Sigmoid colon (tissue), 7 donors: Measurements from ENCODE around the gene MAST4. TPM values are rescaled to one million over a fixed set of nuclear protein-coding genes. Genes with fewer than 3 reads are reported as not detected.

Experiments used
- DNase-seq: peaks from one replicate; pipeline ENCODE4 v3.0.0-alpha.2; 2019
- H3K27ac ChIP-seq, 4 donors: fragments of 200-600 bp; sonication (generic); one replicate each; pipeline ENCODE4 v1.5.1; 2016 to 2019; ENCODE audit warnings: mild to moderate bottlenecking in 1 of 4
- H3K27me3 ChIP-seq, 3 donors: fragments of 200-600 bp; sonication (generic); one replicate each; pipeline ENCODE4 v1.5.1; 2019; ENCODE audit warnings: mild to moderate bottlenecking in 1 of 3
- H3K36me3 ChIP-seq, 4 donors: fragments of 200-600 bp; sonication (generic); one replicate each; pipeline ENCODE4 v1.5.1; 2016 to 2019
- H3K4me1 ChIP-seq, 4 donors: fragments of 200-600 bp; sonication (generic); one replicate each; pipeline ENCODE4 v1.5.1; 2017 to 2019
- H3K4me3 ChIP-seq, 4 donors: fragments of 200-600 bp; sonication (generic); one replicate each; pipeline ENCODE4 v1.5.1; 2017 to 2019; ENCODE audit warnings: mild to moderate bottlenecking in 2 of 4, moderate library complexity in 1 of 4
- H3K9me3 ChIP-seq, 4 donors: fragments of 200-600 bp in 3 of 4; sonication (generic) in 3 of 4; one replicate each; pipeline versions ENCODE4 v1.5.1 to v1.6.1; 2013 to 2019
- CTCF ChIP-seq, 4 experiments: fragments of 450-650 bp in 3 of 4; fragments of 200-600 bp in 1 of 4; IDR thresholded peaks; one replicate each; pipeline ENCODE4 v1.5.1; 2016 to 2019; ENCODE audit warnings: antibody characterized with exemption in 4 of 4, mild to moderate bottlenecking in 3 of 4, moderate library complexity in 2 of 4
- EP300 ChIP-seq, 4 donors: sonication (generic); formaldehyde crosslinking; IDR thresholded peaks; one replicate each; pipeline ENCODE4 v1.6.1; 2017; ENCODE audit warnings: antibody characterized with exemption in 4 of 4
- POLR2A ChIP-seq, 2 donors: fragments of 450-650 bp; IDR thresholded peaks; one replicate each; pipeline ENCODE4 v1.6.1; 2016; ENCODE audit warnings: antibody characterized with exemption in 2 of 2, mild to moderate bottlenecking in 2 of 2, moderate library complexity in 2 of 2
- POLR2AphosphoS5 ChIP-seq, 4 donors: sonication (generic); formaldehyde crosslinking; IDR thresholded peaks; one replicate each; pipeline ENCODE4 v1.6.1; 2017; ENCODE audit warnings: antibody characterized with exemption in 4 of 4
- WGBS, 2 donors: extraction: QIAGEN DNeasy Blood & Tissue Kit; methylation state at CpG; one replicate each; pipeline ENCODE4 v1.1.7; 2013; 5-methylcytosine and 5-hydroxymethylcytosine counted together
- intact Hi-C: fragments of 100-400 bp; cut with DNase I; formaldehyde crosslinking; loops from one replicate; pipeline ENCODE4 v1.15.1; 2023
- polyA plus RNA-seq, 3 donors: library from polyadenylated mRNA; stranded (reverse); fragments of 200-250 nt; gene quantifications; one replicate each; pipeline ENCODE4 v1.2.3, GENCODE V29; 2013
- total RNA-seq, 4 donors: library from RNA; depleted of rRNA; stranded (reverse); fragments of >200 nt; gene quantifications; one replicate each; pipeline ENCODE4 v1.1.0, GENCODE V29; 2016
- donor health status: healthy with polysubstance abuse.
- donor health status: Bipolar disorder and iron deficiency.
- donor health status: healthy.

Gene MAST4
- total and polyA plus RNA-seq, 7 donors, result 1.6 to 30.7 (median 15.7) TPM

GRCh38 chr5:66704790-66705425 lies 108.7 kb downstream of the MAST4 start:
- Histone ChIP-seq H3K27ac (no peak overlapping the region), H3K36me3 (no peaks in the 10 kb centered on the region), H3K4me3 (no peak overlapping the region), H3K9me3 (no peaks in the 10 kb centered on the region), H3K27me3 (no peaks in the 10 kb centered on the region), H3K4me1 (no peaks in the 10 kb centered on the region)
- 37 to 57% methylated on average over 3 of the region's 3 CpGs for WGBS, 2 donors
- no peak for TF ChIP-seq EP300 (IDR thresholded peaks at IDR 0.05)
- intact Hi-C loops, result no loop called here
- DNase-seq, result no peak

DNA sequence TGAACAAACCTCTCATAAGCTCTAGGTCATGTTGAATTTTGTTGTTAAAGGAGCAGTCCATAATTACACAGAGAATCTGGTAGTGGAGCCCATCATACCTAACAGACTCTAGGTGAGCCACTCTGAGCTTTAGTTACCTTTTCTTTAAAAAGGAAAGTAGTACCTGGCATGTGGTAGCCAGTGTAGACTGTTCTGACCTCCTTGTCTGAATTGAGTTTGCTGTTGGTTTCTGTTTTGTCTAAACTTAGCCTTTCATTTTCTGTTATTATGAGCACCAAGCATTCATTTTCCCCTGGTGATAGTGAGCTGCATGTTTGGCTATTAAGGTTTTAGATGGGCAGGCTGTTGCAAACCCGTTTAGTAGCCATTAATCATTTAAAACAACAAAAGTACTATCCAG lies 112.2 kb downstream of the MAST4 start:
- Histone ChIP-seq H3K9me3 (peaks cover 0 to 5% (median 0%) of the 10 kb centered on the region in 4 donors), H3K4me3 (no peak overlapping the region), H3K36me3 (no peaks in the 10 kb centered on the region), H3K4me1 (no peaks in the 10 kb centered on the region), H3K27ac (no peak overlapping the region), H3K27me3 (no peaks in the 10 kb centered on the region)
- WGBS, 2 donors, result 21 to 55% methylated on average over 1 of the region's 1 CpG
- intact Hi-C loops, result no loop called here
- TF ChIP-seq CTCF (IDR thresholded peaks at IDR 0.05) (no peak), POLR2AphosphoS5 (IDR thresholded peaks at IDR 0.05) (no peak), POLR2A (IDR thresholded peaks at IDR 0.05) (no peak), EP300 (IDR thresholded peaks at IDR 0.05) (no peak)
- DNase-seq, result no peak

DNA sequence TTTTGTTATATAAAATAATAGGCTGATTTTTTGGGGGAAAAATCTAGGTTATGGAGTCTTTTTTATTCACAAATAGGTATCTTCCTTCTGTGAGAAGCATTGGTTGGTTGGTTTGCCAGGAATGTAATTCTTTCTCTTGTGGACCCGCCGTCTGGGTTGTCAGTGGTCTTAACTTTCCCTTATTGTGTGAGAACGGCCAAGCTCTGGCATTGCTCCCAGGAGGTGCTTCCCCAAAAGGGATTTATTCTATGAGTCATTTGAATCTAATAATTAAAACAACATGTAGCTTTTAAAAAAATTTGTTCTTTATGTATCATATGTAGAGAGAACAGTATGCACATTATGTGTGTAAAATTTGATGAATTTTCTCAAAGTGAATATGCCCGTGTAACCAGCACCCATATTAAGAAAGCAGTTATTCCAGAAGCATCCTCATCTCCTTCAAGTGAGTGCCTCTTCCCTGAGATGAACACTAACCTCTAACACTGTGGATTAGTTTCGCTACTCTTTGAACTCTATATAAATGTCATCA lies 114.4 kb downstream of the MAST4 start:
- H3K27me3 ChIP-seq, result no peaks in the 10 kb centered on the region
- H3K4me3 ChIP-seq, result no peak overlapping the region
- peaks cover 0 to 5% (median 0%) of the 10 kb centered on the region in 4 donors for H3K9me3 ChIP-seq
- no peaks in the 10 kb centered on the region for H3K4me1 ChIP-seq
- WGBS, 2 donors, result 89 to 90% methylated on average over 5 of the region's 5 CpGs
- TF ChIP-seq POLR2AphosphoS5 (IDR thresholded peaks at IDR 0.05) (no peak), CTCF (IDR thresholded peaks at IDR 0.05) (no peak), POLR2A (IDR thresholded peaks at IDR 0.05) (no peak), EP300 (IDR thresholded peaks at IDR 0.05) (no peak)
- intact Hi-C loops, result no loop called here
- no peak overlapping the region for H3K27ac ChIP-seq
- DNase-seq, result no peak
- H3K36me3 ChIP-seq, result no peaks in the 10 kb centered on the region

GRCh38 chr5:66713998-66714397 lies 117.8 kb downstream of the MAST4 start:
- H3K27ac ChIP-seq, result no peak overlapping the region
- H3K36me3 ChIP-seq, result no peaks in the 10 kb centered on the region
- TF ChIP-seq EP300 (IDR thresholded peaks at IDR 0.05) (no peak), CTCF (IDR thresholded peaks at IDR 0.05) (no peak)
- no peak for DNase-seq
- no peaks in the 10 kb centered on the region for H3K4me1 ChIP-seq
- intact Hi-C loops, result no loop called here
- no peaks in the 10 kb centered on the region for H3K27me3 ChIP-seq
- 81 to 84% methylated on average over 3 of the region's 3 CpGs for WGBS, 2 donors
- H3K4me3 ChIP-seq, result no peak overlapping the region
- H3K9me3 ChIP-seq, result peaks cover 0 to 5% (median 0%) of the 10 kb centered on the region in 4 donors

- H3K4me1 ChIP-seq, result no peaks in the 10 kb centered on the region
- DNase-seq, result no peak
- no peaks in the 10 kb centered on the region for H3K36me3 ChIP-seq
- H3K4me3 ChIP-seq, result no peak overlapping the region
- no peak overlapping the region for H3K27ac ChIP-seq
- TF ChIP-seq EP300 (IDR thresholded peaks at IDR 0.05) (no peak), POLR2AphosphoS5 (IDR thresholded peaks at IDR 0.05) (no peak), POLR2A (IDR thresholded peaks at IDR 0.05) (no peak)
- no peaks in the 10 kb centered on the region for H3K9me3 ChIP-seq
- intact Hi-C loops, result no loop called here
- no peaks in the 10 kb centered on the region for H3K27me3 ChIP-seq
- WGBS, 2 donors, result 47 to 68% methylated on average over 6 of the region's 6 CpGs
Observed at GRCh38 chr5:66717455-66718373, 121.5 kb downstream of the MAST4 start.
